ENCODE measurements around the gene EIF2B5.

Gene EIF2B5

GRCh38 chr3:184171562-184171961, 36.4 kb downstream of the EIF2B5 start:
- Histone ChIP-seq H3K4me1 (ENCODE audit: low read length) (peaks cover 14% of the 10 kb centered on the region; the same call in 1 of the 2 replicates), H3K9ac (ENCODE audit: low read length) (no peak overlapping the region), H3K9me3 (replicated peaks; ENCODE audit: insufficient read depth, low read length) (no peaks in the 10 kb centered on the region), H3K36me3 (replicated peaks; ENCODE audit: insufficient read depth, low read length) (no peaks in the 10 kb centered on the region), H3K27ac (ENCODE audit: low read length) (no peak overlapping the region), H4K20me1 (ENCODE audit: insufficient read depth, low read length) (no peaks in the 10 kb centered on the region), H3K4me3 (ENCODE audit: low read length) (no peak overlapping the region), H3K9me2 (replicated peaks; ENCODE audit: insufficient read depth, low read length) (no peaks in the 10 kb centered on the region), H3K27me3 (replicated peaks; ENCODE audit: insufficient read depth, low read length) (no peaks in the 10 kb centered on the region), H3F3A (ENCODE audit: insufficient read depth, low read length) (0 out of 2 replicates have a peak, but pooled peaks cover 6% of the 10 kb centered on the region), H3K79me2 (ENCODE audit: low read length) (peaks cover 18% of the 10 kb centered on the region), H2AFZ (ENCODE audit: low read length) (no peak overlapping the region), H3K4me2 (ENCODE audit: low read depth, low read length) (no peak overlapping the region)
- no peak for TF ChIP-seq EZH2 (optimal IDR thresholded peaks at IDR 0.05; ENCODE audit: low read depth, low read length)
- no peak for TF ChIP-seq EZH2phosphoT487 (IDR thresholded peaks at IDR 0.05; ENCODE audit: low read length)
- TF ChIP-seq CTCF (IDR thresholded peaks at IDR 0.05; ENCODE audit: low read length): no peak
- no peak for DNase-seq

- no peaks in the 10 kb centered on the region for H3K36me3 ChIP-seq (replicated peaks; ENCODE audit: insufficient read depth, low read length)
- TF ChIP-seq EZH2 (optimal IDR thresholded peaks at IDR 0.05; ENCODE audit: low read depth, low read length) (no peak), CTCF (IDR thresholded peaks at IDR 0.05; ENCODE audit: low read length) (no peak), EZH2phosphoT487 (IDR thresholded peaks at IDR 0.05; ENCODE audit: low read length) (no peak)
- no peak for DNase-seq
Measured at GRCh38 chr3:184172681-184173373, 37.7 kb downstream of the EIF2B5 start.

GRCh38 chr3:184173374-184173722, 38.2 kb downstream of the EIF2B5 start:
- no peaks in the 10 kb centered on the region for H3K36me3 ChIP-seq (replicated peaks; ENCODE audit: insufficient read depth, low read length)
- H3K79me2 ChIP-seq (ENCODE audit: low read length): peaks cover 36% of the 10 kb centered on the region
- no peaks in the 10 kb centered on the region for H3K9me2 ChIP-seq (replicated peaks; ENCODE audit: insufficient read depth, low read length)
- no peak for DNase-seq
- peaks cover 16% of the 10 kb centered on the region; the same call in 1 of the 2 replicates for H3K4me1 ChIP-seq (ENCODE audit: low read length)
- H3K4me3 ChIP-seq (ENCODE audit: low read length): no peak overlapping the region
- no peaks in the 10 kb centered on the region for H3K9me3 ChIP-seq (replicated peaks; ENCODE audit: insufficient read depth, low read length)
- H3F3A ChIP-seq (ENCODE audit: insufficient read depth, low read length): 0 out of 2 replicates have a peak, but pooled peaks cover 6% of the 10 kb centered on the region
- TF ChIP-seq EZH2phosphoT487 (IDR thresholded peaks at IDR 0.05; ENCODE audit: low read length): no peak
- TF ChIP-seq EZH2 (optimal IDR thresholded peaks at IDR 0.05; ENCODE audit: low read depth, low read length): no peak
- TF ChIP-seq CTCF (IDR thresholded peaks at IDR 0.05; ENCODE audit: low read length): no peak
- H3K27me3 ChIP-seq (replicated peaks; ENCODE audit: insufficient read depth, low read length): no peaks in the 10 kb centered on the region
- no peak overlapping the region for H2AFZ ChIP-seq (ENCODE audit: low read length)
- no peak overlapping the region for H3K9ac ChIP-seq (ENCODE audit: low read length)
- H4K20me1 ChIP-seq (ENCODE audit: insufficient read depth, low read length): no peaks in the 10 kb centered on the region
- H3K4me2 ChIP-seq (ENCODE audit: low read depth, low read length): no peak overlapping the region
- H3K27ac ChIP-seq (ENCODE audit: low read length): no peak overlapping the region

More at GRCh38 chr3:184172681-184173373, 37.7 kb downstream of the EIF2B5 start:
- Histone ChIP-seq H3K4me2 (ENCODE audit: low read depth, low read length) (no peak overlapping the region), H3K9me3 (replicated peaks; ENCODE audit: insufficient read depth, low read length) (no peaks in the 10 kb centered on the region), H4K20me1 (ENCODE audit: insufficient read depth, low read length) (no peaks in the 10 kb centered on the region), H3K9me2 (replicated peaks; ENCODE audit: insufficient read depth, low read length) (no peaks in the 10 kb centered on the region), H3K79me2 (ENCODE audit: low read length) (peaks cover 31% of the 10 kb centered on the region), H3K27me3 (replicated peaks; ENCODE audit: insufficient read depth, low read length) (no peaks in the 10 kb centered on the region), H3K9ac (ENCODE audit: low read length) (no peak overlapping the region), H3K27ac (ENCODE audit: low read length) (no peak overlapping the region), H2AFZ (ENCODE audit: low read length) (no peak overlapping the region), H3K4me1 (ENCODE audit: low read length) (peaks cover 16% of the 10 kb centered on the region; the same call in 1 of the 2 replicates), H3K4me3 (ENCODE audit: low read length) (no peak overlapping the region), H3F3A (ENCODE audit: insufficient read depth, low read length) (0 out of 2 replicates have a peak, but pooled peaks cover 6% of the 10 kb centered on the region)
